ENCODE measurements around the gene MEAK7. TPM values are rescaled to one million over a fixed set of nuclear protein-coding genes. Genes with fewer than 3 reads are reported as not detected.
A peak's percentile ranks its signal among the peaks of the same experiment; 100 is the strongest.

Gene MEAK7
- total and polyA plus RNA-seq, 12 donors = 3.2 to 7.6 (median 5.5) TPM

DNA sequence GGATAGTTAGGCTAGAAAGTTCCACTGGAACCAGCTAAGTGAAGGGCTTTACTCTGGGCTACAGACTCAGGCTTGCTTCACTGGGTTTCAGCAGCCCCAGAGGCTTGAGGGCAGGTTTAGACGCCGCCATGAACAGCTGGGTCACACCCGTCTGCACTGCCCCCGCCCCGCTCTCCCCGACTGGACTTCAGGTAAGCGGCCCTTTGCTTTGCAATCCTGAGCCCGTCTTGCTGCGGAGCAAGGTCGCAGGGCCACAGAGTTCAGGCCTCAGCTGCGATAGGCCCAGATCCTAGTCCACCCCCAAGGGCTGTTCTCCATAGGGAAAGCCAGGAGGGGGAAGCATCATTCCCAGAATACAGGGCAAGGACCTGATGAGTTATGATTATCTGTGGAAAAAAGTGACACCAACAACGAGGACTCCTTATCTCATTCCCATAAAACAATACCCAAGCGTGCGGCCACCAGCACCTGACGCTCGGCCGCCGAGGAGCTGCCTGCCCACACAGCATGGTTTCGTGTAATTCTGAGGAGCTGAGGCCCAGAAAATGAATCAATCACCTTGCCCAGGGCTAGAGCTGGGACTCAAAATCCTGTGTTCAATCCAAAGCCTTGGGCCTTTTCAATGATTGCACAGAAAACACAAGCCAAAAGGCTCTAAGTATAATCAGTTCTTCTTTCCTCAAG is 20.4 kb downstream of the MEAK7 start:
- DNase-seq = no peak
- TF ChIP-seq, protein P1, sequence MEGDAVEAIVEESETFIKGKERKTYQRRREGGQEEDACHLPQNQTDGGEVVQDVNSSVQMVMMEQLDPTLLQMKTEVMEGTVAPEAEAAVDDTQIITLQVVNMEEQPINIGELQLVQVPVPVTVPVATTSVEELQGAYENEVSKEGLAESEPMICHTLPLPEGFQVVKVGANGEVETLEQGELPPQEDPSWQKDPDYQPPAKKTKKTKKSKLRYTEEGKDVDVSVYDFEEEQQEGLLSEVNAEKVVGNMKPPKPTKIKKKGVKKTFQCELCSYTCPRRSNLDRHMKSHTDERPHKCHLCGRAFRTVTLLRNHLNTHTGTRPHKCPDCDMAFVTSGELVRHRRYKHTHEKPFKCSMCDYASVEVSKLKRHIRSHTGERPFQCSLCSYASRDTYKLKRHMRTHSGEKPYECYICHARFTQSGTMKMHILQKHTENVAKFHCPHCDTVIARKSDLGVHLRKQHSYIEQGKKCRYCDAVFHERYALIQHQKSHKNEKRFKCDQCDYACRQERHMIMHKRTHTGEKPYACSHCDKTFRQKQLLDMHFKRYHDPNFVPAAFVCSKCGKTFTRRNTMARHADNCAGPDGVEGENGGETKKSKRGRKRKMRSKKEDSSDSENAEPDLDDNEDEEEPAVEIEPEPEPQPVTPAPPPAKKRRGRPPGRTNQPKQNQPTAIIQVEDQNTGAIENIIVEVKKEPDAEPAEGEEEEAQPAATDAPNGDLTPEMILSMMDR (IDR thresholded peaks at IDR 0.05) = no peak
- Histone ChIP-seq H3K4me3 (no peak overlapping the region), H3K27me3 (no peaks in the 10 kb centered on the region), H3K4me1 (peaks cover 0 to 21% (median 0%) of the 10 kb centered on the region in 9 donors), H3K9me3 (no peaks in the 10 kb centered on the region), H3K36me3 (peaks cover 0 to 88% (median 10%) of the 10 kb centered on the region in 9 donors), H3K27ac (no peak overlapping the region)
- no peak for ATAC-seq
- intact Hi-C loops (cut with DNase I) = loop anchor here (1.0 to 10.0 kb wide), 13 partner anchors 67 to 659 kb away; partner anchors contain the start of genes NECAB2 (in 5 of the 10), OSGIN1 (in 3 of the 10) and TAF1C (in 2 of the 10)
- WGBS, 2 donors = 91 to 93% methylated on average over 19 of the region's 19 CpGs

DNA sequence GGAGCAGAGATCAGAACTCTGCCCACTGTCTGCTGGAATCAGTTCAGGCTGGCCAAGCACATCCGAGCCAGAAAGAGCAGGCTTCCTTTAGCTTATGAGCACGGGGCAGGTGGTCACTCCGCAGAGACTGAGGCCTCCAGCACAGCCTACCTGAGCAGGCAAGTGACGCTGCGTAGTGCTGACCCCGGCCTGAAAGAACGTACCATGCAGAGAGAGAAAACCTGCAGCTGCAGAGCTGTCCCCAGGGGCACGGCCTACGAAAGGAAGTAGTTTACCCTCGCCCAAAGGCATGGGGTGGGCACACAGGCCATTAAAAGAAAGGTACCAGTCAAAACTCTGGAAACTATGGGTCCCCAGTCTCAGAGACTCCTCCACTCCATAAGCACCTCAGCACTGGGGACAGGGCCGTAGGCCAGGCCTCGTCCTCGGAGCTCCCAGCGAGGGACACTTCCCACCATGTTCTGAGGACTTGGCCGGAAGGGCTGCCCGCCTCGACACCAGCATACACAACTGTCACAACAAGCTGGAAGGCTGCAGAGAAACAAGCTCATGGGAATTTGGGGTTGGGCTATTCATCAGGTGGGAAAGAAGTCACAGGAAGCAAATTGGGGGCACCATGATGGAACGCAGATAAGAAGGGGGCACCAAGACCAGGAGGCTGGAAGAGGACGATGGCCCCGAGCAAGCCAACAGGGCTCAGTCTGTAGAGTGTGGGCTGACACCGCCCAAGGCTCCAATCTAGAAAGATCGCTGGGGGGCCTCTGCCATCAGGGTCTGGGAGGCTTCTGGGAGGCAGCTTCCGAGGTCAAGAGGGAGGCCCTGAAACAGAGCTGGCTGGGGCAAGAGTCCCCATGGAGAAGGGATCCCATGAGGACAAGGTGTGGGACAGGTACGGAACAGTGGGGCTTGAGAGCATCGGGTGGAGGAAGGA is 21.2 kb downstream of the MEAK7 start:
- Histone ChIP-seq H3K4me1 (peaks cover 0 to 21% (median 0%) of the 10 kb centered on the region in 9 donors), H3K27me3 (no peaks in the 10 kb centered on the region), H3K4me3 (no peak overlapping the region), H3K27ac (peak overlapping the region in 1 of 10 donors; percentile 10), H3K9me3 (no peaks in the 10 kb centered on the region), H3K36me3 (peaks cover 0 to 88% (median 13%) of the 10 kb centered on the region in 9 donors)
- no peak for DNase-seq
- TF ChIP-seq, protein P1 (IDR thresholded peaks at IDR 0.05) = no peak
- 92 to 94% methylated on average over 25 of the region's 25 CpGs for WGBS, 2 donors
- no peak for ATAC-seq
- intact Hi-C loops (cut with DNase I) = loop anchor here in 8 of 10 donors (2.0 to 10.0 kb wide), 9 partner anchors 66 to 658 kb away; partner anchors contain the start of genes NECAB2 (in 4 of the 8), OSGIN1 (in 3 of the 8) and TAF1C (in 2 of the 8)

DNA sequence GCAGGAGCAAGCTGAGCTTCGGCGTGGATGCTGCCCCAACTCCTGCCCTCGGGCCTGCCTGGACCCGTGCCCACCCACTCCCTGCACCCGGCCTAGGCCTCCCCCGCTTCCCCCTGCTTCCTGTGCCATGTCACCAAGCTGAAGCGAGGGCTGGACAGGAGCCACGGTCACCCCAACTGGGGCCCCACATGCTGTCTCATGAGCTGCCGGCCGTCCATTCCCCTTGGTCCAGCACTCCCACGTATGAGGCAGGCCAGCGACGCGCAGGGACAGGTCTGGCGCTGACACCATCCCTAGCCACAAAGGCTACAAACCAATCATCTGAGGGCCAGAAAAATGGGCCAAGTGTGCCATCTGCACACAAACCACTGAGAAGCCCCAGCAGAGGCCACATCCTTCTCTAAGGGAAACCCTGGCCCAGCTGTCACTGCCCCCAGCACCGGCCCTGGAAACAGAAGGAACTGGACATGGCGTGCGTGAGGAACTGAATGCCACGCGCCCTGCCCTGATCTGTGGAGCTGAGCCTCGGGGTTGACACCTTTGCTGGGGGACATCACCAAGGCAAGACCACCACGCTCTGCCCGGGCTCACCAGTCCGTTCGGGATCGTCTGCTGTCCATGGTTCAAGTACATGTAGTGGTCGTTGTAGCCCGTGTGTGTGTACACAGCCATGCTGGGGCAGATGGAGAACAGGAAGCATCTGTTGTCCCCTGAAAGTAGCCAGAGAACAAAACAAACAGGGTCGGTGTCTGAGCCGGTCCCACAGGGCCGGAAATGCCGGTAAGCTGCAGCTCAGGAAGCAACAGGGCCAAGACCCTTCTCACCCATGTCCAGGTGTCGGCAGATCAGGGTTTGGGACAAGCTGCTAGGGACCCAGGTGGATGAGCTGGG is 22.2 kb downstream of the MEAK7 start:
- H3K4me3 ChIP-seq = no peak overlapping the region
- H3K27me3 ChIP-seq = no peaks in the 10 kb centered on the region
- 75 to 81% methylated on average over 33 of the region's 33 CpGs for WGBS, 2 donors
- DNase-seq (no peak), ATAC-seq (peak in 1 of 8 donors; percentile 16)
- TF ChIP-seq, protein P1 (IDR thresholded peaks at IDR 0.05) = no peak
- peaks cover 0 to 82% (median 13%) of the 10 kb centered on the region in 9 donors for H3K36me3 ChIP-seq
- H3K27ac ChIP-seq = no peak overlapping the region
- no peaks in the 10 kb centered on the region for H3K9me3 ChIP-seq
- H3K4me1 ChIP-seq = peaks cover 0 to 21% (median 0%) of the 10 kb centered on the region in 9 donors
- intact Hi-C loops (cut with DNase I) = loop anchor here in 8 of 10 donors (2.0 to 10.0 kb wide), 9 partner anchors 65 to 657 kb away; partner anchors contain the start of genes NECAB2 (in 4 of the 8), OSGIN1 (in 3 of the 8) and TAF1C (in 2 of the 8)

All from heart right ventricle (tissue), 16 donors.